Epithelial cell of proximal tubule (primary cell): ENCODE measurements around the gene APELA. TPM values are rescaled to one million over a fixed set of nuclear protein-coding genes. Genes with fewer than 3 reads are reported as not detected.

ENCODE experiments used
- DNase-seq: peaks from one replicate; pipeline ENCODE4 v3.0.0-alpha.2; 2011; ENCODE audit warnings: low read depth
- H3K4me3 ChIP-seq: 2 replicates; pipeline ENCODE4 v1.5.1; 2011; ENCODE audit warnings: low read depth, mild to moderate bottlenecking, low read length
- CTCF ChIP-seq: conservative IDR thresholded peaks from 2 replicates; pipeline ENCODE4 v1.5.1; 2012; ENCODE audit warnings: low read depth, mild to moderate bottlenecking, low read length
- total RNA-seq: library from RNA; depleted of rRNA; stranded (reverse); fragments of >200 nt; gene quantifications from 2 replicates; pipeline ENCODE4 v1.2.3, GENCODE V29; 2015

APELA gene
- total RNA-seq: not detected in 2 replicates

GRCh38 chr4:164876700-164877324 lies at the start of gene APELA:
TSS of gene APELA (plus strand) at chr4:164877178. CDS start at chr4:164877332, 154 bp downstream.
- no peak for DNase-seq
- H3K4me3 ChIP-seq: no peak within 1 kb of the TSS
- TF ChIP-seq CTCF: no peak

GRCh38 chr4:164828955-164829354 lies 48.0 kb upstream of the APELA start:
- TF ChIP-seq CTCF: no peak
- DNase-seq: no peak
- H3K4me3 ChIP-seq: no peak overlapping the region

- DNase-seq: no peak
- no peak for TF ChIP-seq CTCF
- no peak overlapping the region for H3K4me3 ChIP-seq
These were observed 30.4 kb upstream of the APELA start for GRCh38 chr4:164846566-164846965.

GRCh38 chr4:164847016-164847415 lies 30.0 kb upstream of the APELA start:
- DNase-seq: no peak
- TF ChIP-seq CTCF: no peak

GRCh38 chr4:164847967-164848649 lies 28.9 kb upstream of the APELA start:
- no peak for TF ChIP-seq CTCF
- DNase-seq: no peak

More at GRCh38 chr4:164847016-164847415, 30.0 kb upstream of the APELA start:
- no peak overlapping the region for H3K4me3 ChIP-seq

GRCh38 chr4:164856396-164856795 lies 20.6 kb upstream of the APELA start:
- TF ChIP-seq CTCF: no peak
- no peak overlapping the region for H3K4me3 ChIP-seq
- no peak for DNase-seq

More at GRCh38 chr4:164847967-164848649, 28.9 kb upstream of the APELA start:
- H3K4me3 ChIP-seq: no peak overlapping the region
